Right renal pelvis (tissue), 4 donors: ENCODE measurements around the gene FRMD6. TPM values are rescaled to one million over a fixed set of nuclear protein-coding genes. Genes with fewer than 3 reads are reported as not detected.
"Not testable (repeated sequence)": the region's sequence is repeated elsewhere in the genome, so short reads cannot be mapped to it uniquely, and the experiment has no call there.

ENCODE experiments used
- DNase-seq, 4 donors: peaks; one replicate each; pipeline ENCODE4 v3.0.0-alpha.2; 2013; ENCODE audit warnings: low read depth in 4 of 4, low spot score in 3 of 4, missing footprints in 1 of 4
- polyA plus RNA-seq, 4 donors: library from polyadenylated mRNA; unstranded; fragments of 120-200 nt; gene quantifications; one replicate each; pipeline ENCODE4 v1.2.1, GENCODE V29; 2013; ENCODE audit not compliant: insufficient read length in 4 of 4

The FRMD6 gene
- polyA plus RNA-seq, 4 donors: 18.0 to 21.0 (median 20.6) TPM

DNA sequence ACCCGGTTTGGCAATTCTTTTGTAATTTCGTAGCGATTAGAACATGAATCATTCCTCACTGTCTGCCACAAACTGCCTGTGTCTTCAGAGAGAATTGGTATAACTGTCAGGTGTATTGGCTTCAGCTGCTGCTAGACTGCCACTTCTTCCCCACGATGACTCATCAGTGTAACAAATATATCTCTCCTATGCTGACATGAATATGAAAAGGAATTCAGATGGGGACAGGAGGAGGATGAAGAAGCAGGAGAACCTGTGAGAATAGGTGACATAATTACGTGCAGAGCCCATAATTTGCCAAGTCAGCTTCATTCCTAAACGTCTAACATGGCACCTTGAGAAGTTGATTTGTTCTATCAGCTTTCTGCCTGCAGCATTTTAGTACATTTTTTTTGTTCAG lies 64.9 kb downstream of the FRMD6 start:
- DNase-seq: no peak

DNA sequence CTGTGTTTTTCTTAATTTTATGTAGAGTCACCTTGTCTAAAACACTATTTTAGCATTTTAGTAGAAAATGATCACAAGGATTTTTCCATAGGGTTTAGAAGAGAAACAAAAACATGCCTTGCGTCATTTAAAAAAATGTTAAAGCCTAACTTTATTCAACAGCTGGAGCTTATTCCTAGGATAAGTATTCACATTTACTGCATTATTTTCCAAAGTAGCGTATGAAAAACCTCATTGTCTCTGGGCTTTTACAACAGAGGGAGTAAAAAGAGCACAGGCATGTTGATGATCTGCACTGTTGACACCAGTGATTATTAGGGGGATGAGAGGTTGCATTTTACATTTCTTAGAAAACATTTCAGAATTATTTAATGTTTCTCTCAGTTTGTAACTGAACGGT lies 66.1 kb downstream of the FRMD6 start:
- peak in 1 of 4 donors; percentile 8 for DNase-seq

DNA sequence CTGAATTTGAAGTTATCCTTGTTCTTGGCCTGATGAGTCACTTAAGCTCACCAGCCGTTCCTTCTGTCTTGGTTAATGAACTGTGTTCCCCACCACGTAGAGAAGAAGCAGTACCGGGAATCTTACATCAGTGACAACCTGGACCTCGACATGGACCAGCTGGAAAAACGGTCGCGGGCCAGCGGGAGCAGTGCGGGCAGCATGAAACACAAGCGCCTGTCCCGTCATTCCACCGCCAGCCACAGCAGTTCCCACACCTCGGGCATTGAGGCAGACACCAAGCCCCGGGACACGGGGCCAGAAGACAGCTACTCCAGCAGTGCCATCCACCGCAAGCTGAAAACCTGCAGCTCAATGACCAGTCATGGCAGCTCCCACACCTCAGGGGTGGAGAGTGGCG lies 68.2 kb downstream of the FRMD6 start:
- no peak for DNase-seq

DNA sequence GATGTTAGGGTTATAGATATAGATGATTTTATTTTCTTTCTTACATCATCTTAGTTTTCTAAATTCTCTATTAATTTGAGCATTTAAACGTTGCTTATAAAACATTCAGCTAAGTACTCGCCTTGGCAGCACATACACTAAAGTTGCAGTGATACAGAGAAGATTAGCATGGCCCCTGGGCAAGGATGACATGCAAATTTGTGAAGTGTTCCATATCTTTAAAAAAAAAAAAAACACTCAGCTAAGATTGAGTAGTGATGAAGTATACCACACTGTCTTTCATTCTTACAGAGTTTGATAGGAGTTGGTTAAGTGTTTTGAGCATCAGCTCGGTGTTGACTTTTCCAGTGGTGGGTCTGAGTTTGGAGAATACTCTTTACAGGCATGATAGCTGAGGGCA lies 72.3 kb downstream of the FRMD6 start:
- no peak for DNase-seq

DNA sequence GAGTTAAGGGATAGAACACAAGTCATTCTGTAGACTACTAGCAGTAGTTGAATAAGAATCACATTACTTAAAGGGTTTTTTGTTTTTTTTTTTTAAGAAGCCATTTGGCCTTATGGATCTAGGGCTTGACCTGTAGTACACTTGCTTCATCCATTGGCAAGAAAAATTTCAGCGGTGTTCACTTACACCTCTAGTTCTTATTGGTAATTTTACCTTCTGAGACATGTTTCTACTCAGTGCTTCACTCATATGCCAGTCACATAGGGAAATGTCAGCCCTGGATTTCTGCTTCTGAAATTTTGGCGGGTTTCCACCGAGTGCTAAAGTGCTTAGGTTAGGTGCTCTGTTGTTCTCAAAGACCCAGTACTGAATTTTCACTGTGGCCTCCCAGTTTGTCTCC lies 72.9 kb downstream of the FRMD6 start:
- DNase-seq: no peak

DNA sequence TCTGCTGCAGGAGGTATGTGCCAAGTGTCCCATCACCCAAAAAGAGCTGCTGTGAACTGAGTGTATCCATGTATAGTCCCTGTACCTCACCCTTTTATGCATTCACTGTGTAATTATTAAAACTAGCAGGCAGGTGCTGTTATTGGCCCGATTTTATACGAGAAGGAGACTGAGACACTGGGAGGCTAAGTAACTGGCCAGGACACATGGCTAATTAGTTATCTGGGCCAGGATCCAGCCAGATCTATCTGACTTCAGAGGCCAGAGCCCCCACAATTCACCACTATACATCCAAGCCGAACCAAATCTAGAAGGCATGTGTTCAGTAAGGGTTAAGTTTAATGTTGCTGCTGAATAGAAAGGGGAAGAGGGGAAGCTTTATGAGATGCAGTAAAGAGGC lies 73.4 kb downstream of the FRMD6 start:
- no peak for DNase-seq

DNA sequence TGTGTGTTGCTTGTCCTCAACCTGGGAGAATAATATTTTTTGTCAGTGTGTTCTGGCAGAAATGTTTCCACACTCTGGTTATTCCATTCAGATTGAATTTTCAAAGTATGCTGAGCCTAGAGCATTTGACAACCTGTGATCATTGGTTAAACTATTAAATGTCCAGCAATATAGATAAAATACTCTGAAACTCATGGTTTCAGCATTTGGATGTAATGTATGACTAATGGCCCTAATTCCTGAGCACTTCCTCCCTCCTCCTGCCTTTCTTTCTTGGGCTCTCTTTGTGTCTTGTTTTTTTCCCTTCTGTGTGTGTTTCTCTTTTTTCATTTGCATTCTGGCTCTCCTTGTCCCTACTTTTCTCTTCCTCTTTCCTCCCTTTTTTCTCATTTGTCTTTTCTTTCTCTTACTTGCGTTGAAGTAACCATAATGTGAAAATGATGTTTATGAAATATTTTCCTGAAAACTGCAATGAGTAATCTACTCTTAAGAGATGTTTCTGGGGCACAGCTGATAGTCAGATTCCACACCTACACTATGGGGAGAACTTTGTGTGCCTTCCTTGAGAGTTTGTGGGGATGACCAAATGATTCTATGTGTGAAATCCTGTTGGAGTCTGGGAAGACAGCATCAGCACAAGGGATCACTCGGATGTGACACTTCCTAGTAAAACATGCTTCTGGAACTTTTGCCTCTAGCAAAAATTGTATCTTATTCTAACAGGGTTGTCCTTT lies 74.6 kb downstream of the FRMD6 start:
- no peak for DNase-seq

DNA sequence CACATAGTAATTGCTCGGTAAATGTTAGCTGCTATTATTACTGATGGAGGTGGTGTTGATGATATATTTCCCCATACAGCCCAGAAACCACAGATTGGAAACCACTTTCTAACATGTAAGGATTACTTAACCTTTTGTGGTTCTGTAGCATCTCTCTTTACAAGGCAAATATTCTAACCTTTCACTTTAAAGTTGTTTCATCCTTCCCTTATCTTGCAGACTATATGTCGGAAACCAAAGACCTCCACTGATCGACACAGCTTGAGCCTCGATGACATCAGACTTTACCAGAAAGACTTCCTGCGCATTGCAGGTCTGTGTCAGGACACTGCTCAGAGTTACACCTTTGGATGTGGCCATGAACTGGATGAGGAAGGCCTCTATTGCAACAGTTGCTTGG lies 75.8 kb downstream of the FRMD6 start:
- no peak for DNase-seq

DNA sequence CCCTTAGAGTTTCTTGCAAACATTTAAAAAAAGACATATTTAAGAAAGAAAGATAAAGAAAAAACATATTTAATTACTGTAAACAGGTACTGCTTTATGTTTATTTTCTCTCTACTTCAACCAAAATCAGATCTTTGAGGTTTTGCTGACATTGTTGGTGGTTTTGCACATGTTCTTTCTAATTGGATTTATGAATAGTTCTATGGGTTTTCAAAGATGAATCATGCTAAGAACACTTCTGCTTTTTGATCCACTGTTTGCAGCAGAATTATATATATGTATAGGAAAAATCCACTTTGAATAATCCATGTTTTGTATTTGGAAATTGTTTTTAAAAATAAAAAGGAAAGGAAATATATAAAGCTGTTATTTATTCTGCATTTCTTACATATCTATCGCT lies 78.4 kb downstream of the FRMD6 start:
- DNase-seq: no peak

DNA sequence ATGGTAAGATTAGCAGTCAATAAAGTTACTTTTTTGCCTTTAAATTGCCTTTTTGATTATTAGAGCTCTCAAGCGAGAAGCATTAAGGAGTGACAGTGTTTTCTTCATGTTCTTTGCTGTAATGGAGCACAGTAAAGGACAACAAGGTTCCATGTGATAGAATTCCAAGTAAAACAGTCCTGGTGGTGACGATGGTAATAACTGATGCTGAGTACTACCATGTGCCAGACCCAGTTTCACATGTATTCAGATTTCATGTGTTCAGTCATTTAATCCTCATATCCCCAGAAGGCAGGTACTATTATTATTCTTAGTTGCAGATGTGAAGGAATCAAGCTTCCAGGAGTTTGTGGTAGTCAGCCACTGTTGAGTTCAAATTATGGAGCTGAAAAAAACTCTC lies 79.0 kb downstream of the FRMD6 start:
- DNase-seq: no peak

DNA sequence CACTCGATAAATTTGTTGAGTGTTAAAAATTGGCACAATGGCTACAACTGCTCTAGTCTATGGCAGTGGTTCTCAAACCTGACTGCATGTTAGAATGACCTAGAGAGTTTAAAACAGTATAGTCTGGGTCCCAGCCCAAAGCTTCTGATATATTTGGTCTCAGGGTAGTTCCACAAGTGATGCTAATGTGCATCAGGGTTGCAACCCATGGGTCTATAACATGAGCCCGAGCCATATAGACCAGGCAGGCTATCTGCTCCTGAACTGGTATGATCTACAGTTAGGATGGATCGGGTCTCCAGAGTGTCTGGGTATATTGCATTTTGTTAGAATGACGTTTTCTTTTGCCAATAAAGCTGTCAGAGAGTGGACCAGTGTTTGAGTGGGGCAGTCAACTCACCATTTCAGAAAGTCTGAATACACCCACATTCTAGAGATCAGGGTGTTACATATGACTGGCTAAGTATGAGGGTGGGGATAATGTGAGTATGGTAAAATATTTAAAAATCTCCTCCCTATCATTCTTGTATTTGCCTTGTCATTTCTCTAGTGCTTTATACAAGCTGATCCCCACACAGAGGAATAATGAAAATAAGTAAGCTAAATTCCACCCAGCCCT lies 80.9 kb downstream of the FRMD6 start:
- DNase-seq: no peak

DNA sequence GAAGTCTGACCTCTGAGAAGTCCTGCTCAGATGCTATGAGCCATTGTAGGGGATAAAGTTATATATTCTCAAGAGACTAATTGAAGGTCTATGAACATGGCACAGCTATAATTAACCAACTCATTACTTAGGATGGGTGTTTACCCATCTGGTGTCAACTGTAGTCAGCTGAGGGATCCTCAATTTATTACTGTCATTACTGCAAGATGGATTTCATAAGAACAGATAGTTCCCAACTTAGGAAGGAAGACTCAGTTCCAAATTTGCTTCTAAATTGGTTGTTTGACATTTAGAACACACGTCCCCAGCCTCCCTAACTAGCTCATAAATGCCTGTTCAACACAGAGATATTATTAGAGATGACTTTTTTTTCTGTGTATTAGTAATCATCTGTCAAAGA lies 81.4 kb downstream of the FRMD6 start:
- DNase-seq: no peak

DNA sequence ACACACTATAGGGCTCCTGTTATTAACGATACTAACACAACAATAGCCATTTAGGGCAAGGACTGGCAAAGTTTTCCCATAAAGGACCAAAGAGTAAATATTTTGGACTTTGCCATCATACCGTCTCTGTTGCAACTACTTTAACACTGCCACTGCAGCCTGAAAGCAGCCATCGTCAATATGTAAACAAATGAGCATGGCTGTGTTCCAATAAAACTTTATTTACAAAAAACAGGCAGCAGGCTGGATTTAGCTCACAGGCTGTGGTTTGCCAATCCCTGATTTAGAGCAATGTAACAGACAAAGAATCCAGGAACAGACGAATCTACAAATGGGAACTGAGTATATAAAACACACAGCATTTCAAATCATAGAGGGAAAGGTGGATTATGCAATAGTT lies 84.1 kb downstream of the FRMD6 start:
- no peak for DNase-seq

DNA sequence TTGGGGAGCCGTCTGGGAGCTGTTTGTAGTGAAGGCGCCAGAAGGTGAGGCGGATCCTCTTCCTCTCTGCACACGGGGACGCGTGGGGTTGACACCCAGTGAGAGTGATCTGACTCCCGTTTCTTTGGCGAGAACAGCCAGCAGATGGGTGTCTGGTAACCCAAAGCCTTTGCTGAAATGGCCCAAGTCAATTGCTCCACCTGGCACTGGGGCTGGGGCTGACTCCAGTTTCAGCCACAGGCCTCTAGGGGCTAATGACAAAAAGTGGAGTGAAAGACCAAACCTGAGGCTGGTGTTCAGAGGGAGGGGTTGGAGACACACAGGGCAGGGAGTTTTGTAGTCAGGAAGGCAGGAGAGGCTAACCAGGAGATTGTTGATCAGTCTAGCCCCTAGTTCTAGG lies 87.0 kb downstream of the FRMD6 start:
- DNase-seq: no peak

DNA sequence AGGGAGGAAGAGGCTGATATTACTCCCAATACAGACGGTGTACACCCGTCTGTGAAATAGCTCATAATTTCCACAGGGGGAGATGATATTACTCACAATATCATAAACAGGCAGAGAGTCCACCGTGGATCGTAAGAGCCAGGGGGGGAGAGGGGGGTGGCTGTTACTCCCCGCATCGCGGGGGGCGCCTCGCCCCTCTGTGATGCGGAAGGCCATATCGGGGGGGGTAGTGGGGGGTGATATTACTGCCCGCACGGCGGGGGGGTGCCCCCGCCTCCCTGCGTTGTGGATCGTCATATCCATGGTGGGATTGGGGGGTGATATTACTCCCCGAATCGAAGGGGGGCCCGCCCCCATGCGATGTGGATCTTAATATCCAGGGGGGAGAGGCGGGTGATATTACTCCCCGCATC lies 91.9 kb downstream of the FRMD6 start:
- DNase-seq: no peak

DNA sequence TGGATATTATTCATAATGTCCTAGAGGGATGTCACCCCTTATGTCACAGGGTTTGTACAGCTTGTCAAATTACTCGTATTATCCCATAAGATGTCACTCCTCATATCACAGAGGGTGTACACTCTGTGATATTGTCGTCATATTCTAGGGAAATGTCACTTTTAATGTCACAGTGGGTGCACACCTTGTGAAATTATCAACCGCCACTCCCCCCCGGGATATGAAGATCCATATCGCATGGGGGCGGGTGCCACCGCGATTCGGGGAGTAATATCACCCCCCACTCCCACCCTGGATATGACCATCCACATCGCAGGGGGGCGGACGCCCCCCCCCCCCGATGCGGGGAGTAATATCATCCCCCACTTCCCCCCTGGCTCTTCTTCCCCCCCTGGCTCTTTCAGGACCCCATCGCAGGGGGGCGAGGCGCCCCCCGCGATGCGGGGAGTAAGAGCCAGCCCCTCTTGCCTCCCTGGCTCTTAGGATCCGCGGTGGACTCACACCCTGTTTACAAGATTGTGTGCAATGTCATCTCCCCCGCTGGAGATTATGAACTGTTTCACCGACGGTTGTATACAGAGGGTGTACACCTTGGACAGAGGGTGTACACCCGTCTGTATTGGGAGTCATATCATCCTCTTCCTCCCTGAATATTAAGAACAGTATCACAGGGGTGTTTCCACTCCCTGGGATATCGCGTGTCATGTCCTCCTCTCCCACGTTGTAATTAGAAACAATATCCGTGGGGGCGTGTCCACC lies 92.8 kb downstream of the FRMD6 start:
- DNase-seq: no peak

DNA sequence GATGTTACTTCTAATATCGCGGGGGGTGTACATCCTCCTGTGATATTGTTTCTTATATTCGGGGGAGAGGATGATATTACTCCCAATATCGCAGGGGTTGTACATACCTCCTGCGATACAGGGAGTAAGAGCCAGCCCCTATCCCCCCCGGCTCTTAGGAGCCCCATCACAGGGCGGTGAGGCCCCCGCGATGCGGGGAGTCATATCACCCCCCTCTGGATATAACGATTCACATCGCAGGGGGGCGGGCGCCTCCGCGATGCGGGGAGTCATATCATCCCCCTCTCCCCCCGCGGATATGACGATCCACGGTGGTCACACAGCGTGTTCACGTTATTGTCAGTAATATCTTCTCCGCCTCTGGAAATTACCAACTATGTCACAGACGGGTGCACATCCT lies 95.1 kb downstream of the FRMD6 start:
- DNase-seq: not testable (repeated sequence)

DNA sequence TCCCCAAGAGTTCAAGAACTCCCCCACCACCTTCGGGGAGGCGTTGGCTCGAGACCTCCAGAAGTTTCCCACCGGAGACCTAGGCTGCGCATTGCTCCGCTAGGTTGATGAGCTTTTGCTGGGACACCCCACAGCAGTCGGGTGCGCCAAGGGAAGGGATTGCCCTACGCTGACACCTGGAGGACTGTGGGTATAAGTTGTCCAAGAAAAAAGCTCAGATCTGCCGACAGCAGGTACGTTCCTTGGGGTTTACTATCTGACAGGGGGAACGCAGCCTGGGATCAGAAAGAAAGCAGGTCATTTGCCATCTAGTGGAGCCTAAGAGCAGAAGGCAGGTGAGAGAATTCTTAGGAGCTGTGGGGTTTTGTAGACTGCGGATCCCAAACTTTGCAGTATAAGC lies 98.8 kb downstream of the FRMD6 start:
- no peak for DNase-seq

DNA sequence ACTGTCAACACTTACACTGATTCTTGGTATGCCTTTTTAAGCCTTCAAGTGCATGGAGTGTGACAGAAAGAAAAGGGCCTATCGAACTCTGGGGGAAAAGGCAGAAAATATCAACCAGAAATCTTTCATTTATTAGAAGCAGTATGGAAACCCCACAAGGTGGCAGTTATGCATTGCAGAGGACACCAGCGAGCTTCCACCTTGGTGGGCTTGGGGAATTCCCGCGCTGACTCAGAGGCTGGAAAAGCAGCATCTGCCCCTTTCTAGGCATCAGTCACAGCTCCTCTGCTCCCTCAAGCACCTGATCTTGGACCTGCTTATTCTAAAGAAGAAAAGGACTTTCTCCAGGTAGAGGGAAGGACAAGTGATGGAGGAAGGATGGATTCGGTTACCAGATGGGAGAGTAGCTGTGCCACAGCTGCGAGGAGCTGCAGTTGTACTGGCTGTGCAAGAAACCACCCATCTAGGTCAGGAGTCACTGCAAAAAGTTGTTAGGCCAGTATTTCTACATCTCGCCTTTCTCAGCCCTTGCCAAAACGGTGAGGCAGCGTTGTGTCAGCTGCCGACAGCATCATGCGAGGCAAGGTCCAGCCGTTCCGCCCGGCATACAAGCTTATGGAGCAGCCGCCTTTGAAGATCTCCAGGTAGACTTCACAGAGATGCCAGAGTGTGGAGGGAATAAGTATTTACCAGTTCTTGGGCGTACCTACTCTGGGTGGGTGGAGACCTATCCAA lies 100.1 kb downstream of the FRMD6 start:
- DNase-seq: peak in 1 of 4 donors; percentile 6

DNA sequence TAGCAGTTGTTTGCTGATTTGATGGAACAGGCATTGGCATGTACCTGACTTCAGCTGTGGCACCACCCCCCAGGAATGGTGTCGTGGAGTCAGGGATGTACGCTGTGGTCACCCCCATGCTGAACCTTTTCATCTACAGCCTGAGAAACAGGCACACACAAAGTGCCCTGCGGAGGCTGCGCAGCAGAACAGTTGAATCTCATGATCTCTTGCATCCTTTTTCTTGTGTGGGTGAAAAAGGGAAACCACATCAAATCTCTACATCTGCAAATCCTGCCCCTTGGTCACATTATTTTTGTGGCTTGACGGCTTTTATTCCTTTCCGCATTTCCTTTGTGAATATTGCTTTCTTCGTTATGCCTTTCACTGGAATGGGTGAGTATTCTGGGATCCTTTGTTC lies 106.0 kb downstream of the FRMD6 start:
- DNase-seq: not testable (repeated sequence)

DNA sequence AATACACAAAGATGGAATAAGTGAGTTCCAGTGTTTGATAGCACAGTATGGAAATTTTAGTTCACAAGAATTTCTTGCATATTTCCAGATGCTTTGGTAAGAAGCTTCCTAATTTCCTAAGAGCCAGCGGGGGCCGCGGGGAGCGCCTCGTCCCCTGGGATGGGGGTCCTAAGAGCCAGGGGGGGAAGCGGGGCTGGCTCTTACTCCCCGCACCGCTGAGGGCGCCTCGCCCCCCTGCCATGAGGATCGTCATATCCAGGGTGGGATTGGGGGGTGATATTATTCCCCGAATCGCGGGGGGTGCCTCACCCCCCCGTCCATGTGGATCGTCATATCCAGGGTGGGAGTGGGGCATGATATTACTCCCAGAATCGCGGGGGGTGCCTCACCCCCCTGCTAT lies 108.2 kb downstream of the FRMD6 start:
- no peak for DNase-seq
